SW480 (cell line): ENCODE data around the gene OR6N2.

Source experiments
- DNase-seq: peaks from one replicate; pipeline ENCODE4 v3.0.0-alpha.2; 2016; ENCODE audit warnings: low spot score

Gene OR6N2

DNA sequence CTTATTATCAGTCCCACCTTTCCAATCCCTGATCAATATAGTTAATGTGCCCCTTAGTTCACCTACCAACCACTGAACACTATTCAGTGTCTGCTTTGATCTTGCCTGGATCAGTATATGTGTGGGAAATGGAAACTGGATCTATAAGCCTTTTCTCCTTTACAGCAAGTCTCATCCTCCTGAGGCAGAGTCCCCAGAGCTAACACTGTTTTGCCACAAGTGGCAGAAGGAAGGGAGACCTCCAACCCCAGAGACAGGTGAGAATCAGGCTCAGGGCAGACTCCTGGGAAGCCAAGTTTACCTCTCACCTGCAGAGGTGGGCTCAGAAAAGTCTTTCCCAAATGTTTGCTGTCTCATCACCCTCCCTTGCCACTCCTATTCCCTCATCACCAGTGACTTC lies at the start of gene OR6N2:
TSS of gene OR6N2 (minus strand) at position 101 of the 400 bp plus-strand sequence. CDS start 3,569 bp downstream, outside the sequence.
- DNase-seq, result no peak

- no peak for DNase-seq
Measured at GRCh38 chr1:158830074-158830677, 49.2 kb upstream of the OR6N2 start.

- no peak for DNase-seq
Measured at GRCh38 chr1:158821723-158822122, 40.7 kb upstream of the OR6N2 start.

- DNase-seq, result no peak
Measured at GRCh38 chr1:158819461-158820443, 38.7 kb upstream of the OR6N2 start.

GRCh38 chr1:158818975-158819431 lies 38.0 kb upstream of the OR6N2 start:
- DNase-seq, result no peak

- no peak for DNase-seq
Measured at GRCh38 chr1:158818560-158818959, 37.6 kb upstream of the OR6N2 start.

GRCh38 chr1:158814970-158815369 lies 34.0 kb upstream of the OR6N2 start:
- DNase-seq, result no peak

DNA sequence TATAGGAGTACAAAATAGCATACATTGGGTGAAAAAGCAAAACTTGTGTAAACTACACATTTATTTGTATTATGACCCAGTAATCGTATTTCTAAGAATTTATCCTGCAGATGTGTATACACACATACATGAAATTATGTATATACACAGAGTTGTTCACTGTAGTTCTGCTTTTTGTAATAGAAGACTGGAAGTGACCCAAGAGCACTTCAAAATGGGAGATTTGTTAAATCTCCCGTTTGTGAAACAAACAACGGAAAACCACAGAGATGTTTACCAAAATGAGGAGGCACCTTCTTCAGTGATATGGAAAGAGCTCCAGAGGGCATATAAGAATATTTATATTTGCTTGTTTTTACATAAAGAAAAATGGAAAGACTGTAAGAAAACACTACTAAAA lies 32.2 kb upstream of the OR6N2 start:
- no peak for DNase-seq

DNA sequence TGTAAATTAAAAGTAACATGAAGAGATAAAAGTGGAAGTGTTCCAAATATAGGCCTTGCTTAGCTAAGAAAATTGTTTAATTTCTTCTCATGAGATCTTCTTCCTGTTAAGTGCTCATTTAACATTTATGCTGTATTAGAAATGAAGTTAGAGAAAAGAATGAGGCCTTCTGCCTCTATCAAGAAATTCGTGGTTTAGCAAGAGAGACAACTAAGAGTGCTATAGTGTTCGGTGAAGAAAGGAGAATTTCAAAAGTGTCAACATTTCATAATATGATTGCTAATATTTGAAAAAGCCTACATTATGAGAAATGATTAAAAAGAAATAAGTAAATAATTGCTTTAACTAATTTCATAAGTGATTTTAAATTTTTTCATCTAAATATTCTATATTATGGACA lies 31.3 kb upstream of the OR6N2 start:
- no peak for DNase-seq

DNA sequence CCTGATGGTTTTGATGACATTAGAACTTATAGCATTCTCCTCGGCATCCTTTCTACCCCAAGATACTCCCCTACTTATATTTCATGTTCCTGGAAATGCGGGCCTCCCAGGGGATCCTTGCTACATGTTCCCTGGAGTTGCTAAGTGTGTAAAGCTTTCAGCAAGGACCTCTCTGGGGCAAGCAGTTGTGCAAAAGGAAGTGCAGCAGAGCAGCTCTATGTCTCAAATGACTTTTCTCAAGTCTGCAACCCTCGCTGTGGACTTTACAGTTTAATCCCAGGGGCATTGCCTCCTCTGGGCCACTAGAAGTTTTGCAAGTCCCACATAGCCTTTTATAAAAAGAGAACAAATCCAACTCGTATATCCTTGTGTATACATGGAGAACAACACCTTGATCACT lies 29.3 kb upstream of the OR6N2 start:
- DNase-seq, result no peak

DNA sequence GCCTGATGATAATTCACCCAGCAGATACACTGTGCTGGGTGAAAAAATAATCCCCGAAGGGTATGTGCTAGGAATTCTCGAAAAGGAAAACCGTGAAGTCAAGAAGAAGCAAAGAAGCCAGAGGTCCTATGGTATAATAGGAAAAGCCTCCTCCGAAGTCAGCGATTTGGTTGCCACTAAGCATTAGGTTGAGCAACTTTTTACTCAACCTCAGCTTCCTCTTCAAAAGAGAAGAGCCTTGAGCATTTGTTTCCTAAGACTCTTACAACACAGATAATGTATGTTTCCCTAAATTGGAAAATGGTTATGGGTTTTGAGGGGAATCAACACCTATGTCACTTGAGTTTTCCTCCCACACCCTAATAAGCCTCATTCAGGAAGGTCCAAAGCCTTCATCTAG lies 28.9 kb upstream of the OR6N2 start:
- DNase-seq, result no peak

DNA sequence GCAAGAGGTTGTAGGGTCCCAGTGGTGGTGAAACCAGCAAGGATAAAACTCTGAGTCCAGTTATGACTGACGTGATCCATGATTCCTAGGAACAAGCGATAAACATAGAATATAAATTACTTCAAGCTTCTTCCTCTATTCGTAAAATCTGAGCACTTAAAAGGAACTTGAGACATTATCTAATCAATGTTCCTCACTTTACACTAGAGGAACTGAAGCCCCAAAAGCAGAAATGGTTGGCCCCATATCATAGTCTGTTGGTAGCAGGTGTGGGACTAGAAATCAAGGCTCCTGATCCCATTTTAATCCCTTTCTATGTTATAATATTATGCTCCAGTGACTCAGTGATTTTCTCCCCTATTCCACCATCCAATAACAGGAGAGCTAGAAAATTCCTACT lies 28.3 kb upstream of the OR6N2 start:
- no peak for DNase-seq

DNA sequence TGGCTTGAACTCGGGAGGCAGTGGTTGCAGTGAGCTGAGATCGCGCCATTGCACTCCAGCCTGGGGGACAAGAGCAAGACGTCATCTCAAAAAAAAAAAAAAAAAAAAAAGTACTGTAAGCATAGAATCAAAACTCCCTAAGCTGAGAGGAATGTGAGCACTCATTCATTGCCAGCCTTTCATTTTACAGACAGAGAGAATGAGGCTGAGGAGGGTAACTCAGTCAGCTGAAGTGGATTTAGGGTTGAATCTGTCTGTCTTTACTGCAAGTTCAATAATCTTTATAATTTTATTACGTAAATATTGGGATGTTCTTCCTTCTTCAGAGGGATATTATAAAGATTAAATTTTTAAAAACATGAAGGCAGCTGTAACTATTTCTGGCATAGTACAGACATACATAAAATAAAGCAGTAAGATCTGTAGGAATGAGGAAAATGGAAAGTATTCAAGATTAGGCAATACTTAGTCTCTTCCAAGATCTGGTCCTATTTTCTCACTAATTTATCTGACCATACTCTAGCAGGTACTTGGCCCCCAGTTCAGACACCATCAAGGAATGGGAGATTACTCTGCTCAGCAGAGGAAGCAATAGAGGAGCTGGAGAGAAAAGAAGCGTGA lies 26.0 kb upstream of the OR6N2 start:
- DNase-seq, result no peak

DNA sequence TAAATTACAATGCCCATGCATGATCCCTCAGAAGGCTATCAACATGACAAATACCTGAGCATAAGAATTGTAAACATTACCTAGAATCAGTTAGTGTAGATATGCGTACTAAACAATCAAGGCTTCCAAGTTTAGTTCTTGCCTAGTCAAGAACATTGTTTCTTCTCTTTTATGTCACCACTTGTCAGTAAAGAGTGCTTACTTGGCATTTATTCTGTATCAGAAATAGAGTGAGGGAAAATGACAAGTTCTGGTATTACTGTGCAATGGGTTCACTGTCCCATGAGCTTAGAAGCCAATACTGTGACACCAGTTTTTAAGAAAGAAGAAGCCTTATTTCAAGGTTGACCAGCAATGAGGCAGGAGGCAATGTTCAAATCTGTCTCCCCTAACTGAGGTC lies 22.7 kb upstream of the OR6N2 start:
- DNase-seq, result no peak

DNA sequence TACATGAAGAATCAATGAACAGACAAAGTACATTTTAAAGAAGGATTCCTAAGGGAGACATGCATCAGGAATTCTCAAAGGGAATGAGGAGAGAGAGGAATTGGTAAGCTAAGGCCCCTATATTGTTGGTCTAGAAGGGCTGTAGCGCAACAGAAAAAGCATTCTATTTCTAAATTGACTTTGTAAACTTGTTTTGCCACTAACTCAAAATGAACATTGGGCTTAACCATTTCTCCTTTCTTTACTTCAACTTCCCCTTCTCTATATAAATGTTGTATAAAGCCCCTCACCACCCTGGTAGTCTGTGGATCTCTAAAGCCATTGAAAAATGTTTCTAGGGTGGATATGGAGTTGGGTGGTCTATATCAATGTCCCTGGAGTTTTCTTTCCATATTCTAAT lies 20.4 kb upstream of the OR6N2 start:
- no peak for DNase-seq

DNA sequence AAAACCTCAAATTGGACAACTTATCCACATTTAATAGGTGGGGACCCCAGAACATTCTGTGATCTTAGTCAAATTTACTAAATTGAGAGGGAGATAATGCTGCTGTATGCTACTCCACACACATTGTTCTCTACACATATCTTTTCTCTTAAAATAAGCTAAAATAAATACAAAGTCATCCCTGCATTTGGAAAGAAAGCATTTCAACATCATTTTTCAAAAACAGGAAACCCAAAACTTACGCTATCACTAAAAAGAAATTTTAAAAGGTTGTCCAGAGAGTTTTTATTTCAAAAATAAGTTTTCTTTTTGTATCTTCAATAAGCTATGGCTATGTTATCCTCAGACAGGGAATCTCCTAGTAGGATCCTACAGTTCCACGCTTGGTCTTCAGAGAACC lies 19.5 kb upstream of the OR6N2 start:
- DNase-seq, result no peak

- DNase-seq, result no peak
Measured at GRCh38 chr1:158799689-158800088, 18.7 kb upstream of the OR6N2 start.

GRCh38 chr1:158798531-158798930 lies 17.5 kb upstream of the OR6N2 start:
- DNase-seq, result no peak

DNA sequence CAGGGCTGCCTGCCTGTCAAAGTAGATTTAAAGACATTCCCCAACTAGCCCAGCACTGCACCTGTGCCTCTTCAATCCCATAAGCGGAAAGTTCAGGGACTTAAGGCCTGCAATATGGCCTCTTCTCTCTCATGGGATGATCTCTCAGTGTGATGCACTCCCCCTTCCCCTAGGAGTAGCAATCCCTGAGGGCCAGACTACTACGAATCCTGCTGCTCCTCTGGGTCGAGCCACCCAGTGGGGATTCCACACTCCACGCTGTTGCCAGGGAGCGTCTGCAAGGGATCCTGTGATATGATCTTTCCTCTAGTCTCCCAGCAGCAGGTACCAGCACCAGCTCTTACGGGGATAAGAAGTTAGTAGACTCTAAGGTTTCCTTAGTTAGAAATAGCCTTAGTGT lies 13.2 kb upstream of the OR6N2 start:
- DNase-seq, result no peak

DNA sequence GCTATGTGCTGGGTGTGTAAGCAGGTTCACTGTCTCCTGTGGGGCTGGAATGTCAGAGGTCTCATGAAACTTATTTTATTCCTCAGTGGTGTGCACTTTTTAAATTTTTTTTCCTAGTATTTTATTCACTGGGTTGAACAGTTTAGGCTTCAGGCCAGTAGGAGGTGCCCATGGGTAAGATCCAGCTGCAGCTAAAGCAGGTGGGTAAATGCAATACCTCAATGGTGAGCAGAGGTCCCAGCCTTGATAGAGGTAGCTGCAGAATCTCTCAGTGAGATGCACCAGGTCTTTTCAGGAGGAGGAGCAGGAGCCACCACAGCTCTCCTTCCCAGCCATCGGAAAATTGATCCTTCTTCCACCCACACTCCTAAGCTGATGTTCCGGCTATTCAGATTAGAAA lies 12.6 kb upstream of the OR6N2 start:
- no peak for DNase-seq

DNA sequence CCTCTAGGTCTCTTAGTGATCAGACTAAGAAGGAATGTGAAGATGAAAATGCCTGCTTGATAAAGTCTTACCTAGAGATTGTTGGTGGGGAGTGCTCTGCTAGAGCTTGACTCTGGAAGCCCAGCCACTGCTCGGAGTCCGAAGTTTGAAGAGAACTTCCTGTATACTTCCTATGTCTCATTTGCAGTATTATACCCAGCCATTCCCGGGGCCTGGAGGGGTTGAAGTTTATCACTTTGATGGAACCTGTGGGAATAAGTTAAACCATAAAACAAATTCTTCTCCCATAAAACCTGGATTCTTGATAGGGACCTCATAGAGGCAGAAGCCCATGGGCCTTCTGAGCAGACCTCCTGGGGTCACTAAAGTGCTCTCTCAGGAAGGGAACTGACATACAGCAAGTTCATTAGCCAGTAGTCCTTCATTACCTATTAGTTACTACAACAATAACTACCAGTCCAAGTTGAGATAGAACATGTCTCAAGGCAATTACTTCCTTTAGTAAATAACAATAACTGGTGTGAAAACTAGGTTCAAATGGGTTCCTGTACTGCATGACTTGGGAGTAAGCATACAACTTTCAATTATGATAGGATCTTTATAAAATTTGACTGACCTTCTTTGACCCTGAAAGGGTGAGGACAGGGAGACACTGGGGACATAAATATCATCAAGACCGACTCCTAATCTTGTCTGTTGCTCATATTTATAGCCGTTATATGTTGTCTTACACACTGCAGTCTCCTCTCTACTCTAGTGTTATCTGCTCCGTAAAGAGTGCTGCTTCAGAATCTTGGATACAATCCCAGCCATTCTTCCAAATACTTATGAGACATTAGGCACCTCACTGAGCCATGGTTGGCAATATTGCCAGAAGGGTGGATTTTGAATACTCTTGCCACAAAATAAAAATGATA lies 8.8 kb downstream of the OR6N2 start, which contains the start of gene OR6N1:
TSS of gene OR6N1 (minus strand) at position 246 of the 917 bp plus-strand sequence. CDS start 5,513 bp downstream, outside the sequence.
- DNase-seq, result no peak

DNA sequence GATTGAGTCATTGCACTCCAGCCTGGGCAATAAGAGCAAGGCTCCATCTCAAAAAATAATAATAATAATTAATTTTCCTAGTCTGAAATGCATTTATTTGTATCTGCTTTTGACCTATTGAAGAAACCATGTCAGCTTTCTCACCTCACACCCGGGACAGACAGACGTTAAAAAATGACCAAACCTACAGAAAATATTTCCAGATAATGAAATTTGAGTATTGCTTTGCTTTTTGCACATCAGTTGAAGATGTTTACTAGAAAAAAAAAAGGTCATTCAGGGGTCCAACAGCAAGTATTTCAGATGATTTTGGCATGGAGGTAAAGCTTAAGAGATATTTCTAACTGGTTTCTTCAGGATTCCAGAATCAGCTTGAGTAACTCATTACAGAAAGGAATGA lies 26.6 kb downstream of the OR6N2 start, which contains the start of gene OR6K6:
TSS of gene OR6K6 (plus strand) at position 301 of the 400 bp plus-strand sequence. CDS start 168 bp downstream, outside the sequence.
- DNase-seq, result no peak
